Keratinocyte (primary cell): ENCODE results near the gene GSTM2. TPM values are rescaled to one million over a fixed set of nuclear protein-coding genes. Genes with fewer than 3 reads are reported as not detected.
"Not testable (repeated sequence)": the region's sequence is repeated elsewhere in the genome, so short reads cannot be mapped to it uniquely, and the experiment has no call there.

Experiments used
- DNase-seq: peaks from one replicate; pipeline ENCODE4 v3.0.0-alpha.2; 2011; ENCODE audit warnings: low read depth, missing footprints, low spot score
- FAIRE-seq: peaks from 2 replicates; lab custom pipeline; 2011; peaks lifted over from hg19 to GRCh38; lab: Jason Lieb, UNC
- H2AFZ ChIP-seq: 2 replicates; pipeline ENCODE4 v1.6.0; 2012; ENCODE audit warnings: low read length, control low read depth, inconsistent platforms; ENCODE audit not compliant: control insufficient read depth
- H3K27ac ChIP-seq: 2 replicates; pipeline ENCODE4 v1.5.1; 2011; ENCODE audit warnings: low read length; ENCODE audit not compliant: control insufficient read depth, insufficient read depth
- H3K27me3 ChIP-seq: 3 replicates; pipeline ENCODE4 v1.6.0; 2011; ENCODE audit warnings: low read length; ENCODE audit not compliant: control insufficient read depth, insufficient read depth; ENCODE audit errors: extremely low read depth
- H3K36me3 ChIP-seq, 2 experiments: 2 replicates in 1 of 2; 3 replicates in 1 of 2; pipeline ENCODE4 v1.5.1; 2011; ENCODE audit warnings: low read length in 2 of 2, mild to moderate bottlenecking in 1 of 2; ENCODE audit not compliant: control insufficient read depth in 2 of 2, insufficient read depth in 2 of 2; ENCODE audit errors: extremely low read depth in 1 of 2
- H3K4me1 ChIP-seq: 3 replicates; pipeline ENCODE4 v1.5.1; 2011; ENCODE audit warnings: low read length; ENCODE audit not compliant: control insufficient read depth, insufficient read depth; ENCODE audit errors: extremely low read depth
- H3K4me2 ChIP-seq: 3 replicates; pipeline ENCODE4 v1.6.0; 2011; ENCODE audit warnings: low read depth, low read length; ENCODE audit not compliant: control insufficient read depth, insufficient read depth; ENCODE audit errors: extremely low read depth
- H3K4me3 ChIP-seq, 3 experiments: fragments of 200-600 bp in 1 of 3; sonication (generic) in 1 of 3; 2 replicates in 2 of 3; 3 replicates in 1 of 3; pipeline ENCODE4 v1.5.1; 2011 to 2016; ENCODE audit warnings: low read length in 3 of 3, mild to moderate bottlenecking in 3 of 3, control low read depth in 2 of 3, inconsistent platforms in 1 of 3, low read depth in 1 of 3, mixed read lengths in 1 of 3, mixed run types in 1 of 3, moderate library complexity in 1 of 3; ENCODE audit not compliant: control insufficient read depth in 2 of 3, insufficient read depth in 2 of 3; ENCODE audit errors: extremely low read depth in 1 of 3
- H3K79me2 ChIP-seq: 2 replicates; pipeline ENCODE4 v1.6.0; 2012; ENCODE audit warnings: low read length; ENCODE audit not compliant: control insufficient read depth, insufficient read depth
- H3K9ac ChIP-seq: 3 replicates; pipeline ENCODE4 v1.6.0; 2011; ENCODE audit warnings: low read length; ENCODE audit not compliant: control insufficient read depth, insufficient read depth; ENCODE audit errors: extremely low read depth
- H3K9me1 ChIP-seq: 3 replicates; pipeline ENCODE4 v1.6.0; 2011; ENCODE audit warnings: low read length; ENCODE audit not compliant: control insufficient read depth, insufficient read depth; ENCODE audit errors: extremely low read depth
- H3K9me3 ChIP-seq: 2 replicates; pipeline ENCODE4 v1.5.1; 2012; ENCODE audit warnings: low read depth, low read length; ENCODE audit not compliant: control insufficient read depth
- H4K20me1 ChIP-seq: 3 replicates; pipeline ENCODE4 v1.6.0; 2011; ENCODE audit warnings: low read length; ENCODE audit not compliant: control insufficient read depth, insufficient read depth; ENCODE audit errors: extremely low read depth
- CTCF ChIP-seq, 3 experiments: IDR thresholded peaks in 1 of 3; conservative IDR thresholded peaks in 1 of 3; optimal IDR thresholded peaks in 1 of 3; 2 replicates in 2 of 3; 3 replicates in 1 of 3; pipeline versions ENCODE3 to v1.5.1; 2011; ENCODE audit warnings: low read length in 3 of 3, mild to moderate bottlenecking in 3 of 3, moderate library complexity in 2 of 3, control low read depth in 1 of 3, inconsistent platforms in 1 of 3; ENCODE audit not compliant: insufficient read depth in 2 of 3; ENCODE audit errors: extremely low read depth in 1 of 3
- EZH2 ChIP-seq: IDR thresholded peaks from one replicate; pipeline ENCODE4 v1.6.1; 2012; ENCODE audit warnings: inconsistent platforms, mild to moderate bottlenecking, low read length, moderate library complexity
- dilution Hi-C: fragments of 300-500 bp; cut with MboI; formaldehyde crosslinking; loops from one replicate; pipeline ENCODE4 v1.7.0; 2020; ENCODE audit warnings: low sequenced_read_pairs; ENCODE audit not compliant: extremely low pct_ligation_motif_present
- polyA plus RNA-seq, 5 experiments: library from polyadenylated mRNA; depleted of rRNA in 3 of 5; stranded (reverse) in 3 of 5; stranded (forward) in 1 of 5; unstranded in 1 of 5; fragments of >200 nt; gene quantifications; 1 replicate in 1 of 5; 2 replicates in 3 of 5; 3 replicates in 1 of 5; pipeline versions ENCODE4 v1.2.1 to v1.2.3, GENCODE V29; 2011 to 2012; ENCODE audit warnings: missing spikeins in 2 of 5, low read depth in 1 of 5, low replicate concordance in 1 of 5

Gene GSTM2
- polyA plus RNA-seq, 1 donor (not counting 4 experiments of a cell fraction or from before 2014, with no cell fraction given), result 11.1 TPM

GRCh38 chr1:109668123-109668775 is 392 bp downstream of the GSTM2 start:
- no peaks in the 10 kb centered on the region for H3K79me2 ChIP-seq

GRCh38 chr1:109669246-109669948 is 1.5 kb downstream of the GSTM2 start:
- dilution Hi-C loops, result no loop called here
- DNase-seq (no peak), FAIRE-seq (no peak)
- Histone ChIP-seq H3K79me2 (no peaks in the 10 kb centered on the region), H3K4me1 (no peaks in the 10 kb centered on the region), H3K9ac (no peak overlapping the region), H4K20me1 (no peaks in the 10 kb centered on the region), H3K4me2 (no peak overlapping the region), H3K9me3 (no peaks in the 10 kb centered on the region), H3K9me1 (no peaks in the 10 kb centered on the region), H3K4me3 (no peak overlapping the region), H3K27ac (no peak overlapping the region), H3K36me3 (no peaks in the 10 kb centered on the region), H3K27me3 (no peaks in the 10 kb centered on the region), H2AFZ (no peak overlapping the region)
- TF ChIP-seq EZH2 (no peak), CTCF (optimal IDR thresholded peaks at IDR 0.05 in 1 of 3, IDR thresholded peaks at IDR 0.05 in 1 of 3, conservative IDR thresholded peaks at IDR 0.05 in 1 of 3; ENCODE audit: extremely low read depth in 1 of 3, insufficient read depth in 2 of 3, low read length in 3 of 3) (no peak)

More at GRCh38 chr1:109668123-109668775, 392 bp downstream of the GSTM2 start:
- no peak overlapping the region for H3K27ac ChIP-seq
- dilution Hi-C loops, result no loop called here
- no peaks in the 10 kb centered on the region for H3K9me1 ChIP-seq
- H3K9me3 ChIP-seq, result no peaks in the 10 kb centered on the region
- no peaks in the 10 kb centered on the region for H4K20me1 ChIP-seq
- no peaks in the 10 kb centered on the region for H3K36me3 ChIP-seq
- H3K27me3 ChIP-seq, result no peaks in the 10 kb centered on the region
- FAIRE-seq (no peak), DNase-seq (no peak)
- no peaks in the 10 kb centered on the region for H3K4me1 ChIP-seq
- peak overlapping the region; percentile 35 for H2AFZ ChIP-seq
- H3K4me3 ChIP-seq, result peak overlapping the region in 1 of 3 experiments; percentile 42
- peak overlapping the region; percentile 41 for H3K4me2 ChIP-seq
- no peak overlapping the region for H3K9ac ChIP-seq
- TF ChIP-seq EZH2, result no peak
- TF ChIP-seq CTCF (optimal IDR thresholded peaks at IDR 0.05 in 1 of 3, IDR thresholded peaks at IDR 0.05 in 1 of 3, conservative IDR thresholded peaks at IDR 0.05 in 1 of 3; ENCODE audit: extremely low read depth in 1 of 3, insufficient read depth in 2 of 3, low read length in 3 of 3), result no peak

GRCh38 chr1:109669949-109670302 is 2.1 kb downstream of the GSTM2 start:
- FAIRE-seq, H3K4me2 ChIP-seq, H2AFZ ChIP-seq, dilution Hi-C loops, H3K27me3 ChIP-seq, DNase-seq, H3K9ac ChIP-seq, H4K20me1 ChIP-seq, H3K79me2 ChIP-seq, H3K9me3 ChIP-seq, H3K9me1 ChIP-seq, H3K4me1 ChIP-seq, H3K36me3 ChIP-seq, H3K4me3 ChIP-seq, H3K27ac ChIP-seq: not testable (repeated sequence)
